ENCODE measurements around the gene ZIC2. TPM values are rescaled to one million over a fixed set of nuclear protein-coding genes. Genes with fewer than 3 reads are reported as not detected.

Gene ZIC2
- total RNA-seq = under 1 TPM in 2 of 6 donors, not detected in 4; 0.69 to 0.84 TPM

GRCh38 chr13:99981735-99982035 lies at the start of gene ZIC2:
ZIC2 (plus strand) TSS chr13:99981784; CDS start chr13:99982065, 281 bp downstream.
- ATAC-seq (ENCODE audit: low FRiP score in 2 of 2) (no peak), DNase-seq (no peak)
- TF ChIP-seq POLR2AphosphoS5 (IDR thresholded peaks at IDR 0.05) = no peak
- H3K4me1 ChIP-seq = peaks cover 32 to 56% (median 37%) of the 10 kb centered on the region in 4 donors
- H3K36me3 ChIP-seq = no peaks in the 10 kb centered on the region
- peaks cover 4 to 91% (median 70%) of the 10 kb centered on the region in 4 donors for H3K27me3 ChIP-seq
- peak within 1 kb of the TSS; percentile 20 to 49 (median 42) for H3K4me3 ChIP-seq
- H3K27ac ChIP-seq = no peak within 1 kb of the TSS
- peaks cover 0 to 3% (median 0%) of the 10 kb centered on the region in 4 donors for H3K9me3 ChIP-seq
- 0 to 4% methylated on average over 9 to 23 of the region's 41 CpGs for WGBS, 2 donors

- H3K27ac ChIP-seq = no peak overlapping the region
- H3K27me3 ChIP-seq = no peaks in the 10 kb centered on the region
- H3K4me1 ChIP-seq = no peaks in the 10 kb centered on the region
- H3K4me3 ChIP-seq = no peak overlapping the region
- TF ChIP-seq EP300 (IDR thresholded peaks at IDR 0.05) (no peak), CTCF (IDR thresholded peaks at IDR 0.05) (no peak), POLR2AphosphoS5 (IDR thresholded peaks at IDR 0.05) (no peak), POLR2A (IDR thresholded peaks at IDR 0.05) (no peak)
- H3K36me3 ChIP-seq = no peaks in the 10 kb centered on the region
- ATAC-seq (ENCODE audit: low FRiP score in 2 of 2) = no peak
- H3K9me3 ChIP-seq = no peaks in the 10 kb centered on the region
- no peak for DNase-seq
- 80 to 86% methylated on average over 5 of the region's 5 CpGs for WGBS, 2 donors
Observed at GRCh38 chr13:99932912-99933311, 48.7 kb upstream of the ZIC2 start.

DNA sequence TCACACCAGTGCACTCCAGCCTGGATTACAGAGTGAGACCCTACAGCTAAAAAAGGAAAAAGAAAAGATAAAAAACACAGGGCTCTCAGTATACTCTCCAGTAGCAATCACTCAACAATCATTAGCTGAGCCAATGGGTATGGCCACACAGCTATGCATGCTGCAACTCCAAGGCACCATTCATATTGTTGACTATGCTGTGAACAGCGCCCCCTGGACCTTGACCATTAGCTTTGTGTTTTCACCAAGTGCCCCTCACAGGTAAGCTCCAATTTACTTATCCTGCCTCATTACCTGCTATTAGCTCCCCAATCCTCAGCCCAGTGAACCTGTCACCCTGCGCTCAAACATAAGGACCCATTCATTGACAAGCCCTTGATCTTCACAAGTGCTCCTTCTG lies 45.8 kb upstream of the ZIC2 start:
- WGBS, 2 donors = 25 to 79% methylated on average over 2 of the region's 2 CpGs
- ATAC-seq (ENCODE audit: low FRiP score in 2 of 2) = peak in 1 of 2 donors; percentile 32
- Histone ChIP-seq H3K4me1 (no peaks in the 10 kb centered on the region), H3K36me3 (no peaks in the 10 kb centered on the region), H3K27me3 (no peaks in the 10 kb centered on the region), H3K4me3 (no peak overlapping the region), H3K27ac (no peak overlapping the region), H3K9me3 (no peaks in the 10 kb centered on the region)
- DNase-seq = no peak
- TF ChIP-seq POLR2A (IDR thresholded peaks at IDR 0.05) (no peak), POLR2AphosphoS5 (IDR thresholded peaks at IDR 0.05) (no peak), EP300 (IDR thresholded peaks at IDR 0.05) (no peak), CTCF (IDR thresholded peaks at IDR 0.05) (no peak)

- Histone ChIP-seq H3K36me3 (no peaks in the 10 kb centered on the region), H3K4me1 (no peaks in the 10 kb centered on the region), H3K27ac (no peak overlapping the region), H3K4me3 (no peak overlapping the region), H3K27me3 (no peaks in the 10 kb centered on the region), H3K9me3 (no peaks in the 10 kb centered on the region)
- ATAC-seq (ENCODE audit: low FRiP score in 2 of 2) = no peak
- TF ChIP-seq EP300 (IDR thresholded peaks at IDR 0.05) (no peak), CTCF (IDR thresholded peaks at IDR 0.05) (no peak), POLR2AphosphoS5 (IDR thresholded peaks at IDR 0.05) (no peak), POLR2A (IDR thresholded peaks at IDR 0.05) (no peak)
- 83 to 91% methylated on average over 7 of the region's 7 CpGs for WGBS, 2 donors
- no peak for DNase-seq
Observed at GRCh38 chr13:99938635-99939034, 42.9 kb upstream of the ZIC2 start.

DNA sequence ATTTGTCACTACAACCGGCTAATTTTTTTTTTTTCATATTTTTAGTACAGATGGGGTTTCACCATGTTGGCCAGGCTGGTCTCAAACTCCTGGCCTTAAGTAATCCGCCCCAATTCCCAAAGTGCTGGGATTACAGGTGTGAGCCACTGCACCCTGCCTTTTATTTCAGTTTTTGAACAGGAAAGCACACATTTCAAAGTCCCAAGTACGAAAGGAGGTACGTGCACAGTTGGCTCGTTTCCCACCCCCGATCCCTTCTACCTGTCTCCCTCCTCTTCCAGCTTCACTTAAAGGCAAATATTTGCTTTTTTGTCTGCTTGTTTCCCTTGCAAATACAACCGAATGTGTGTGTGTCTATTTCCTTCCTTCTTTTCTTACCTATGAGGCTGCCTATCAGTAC lies 40.5 kb upstream of the ZIC2 start:
- ATAC-seq (ENCODE audit: low FRiP score in 2 of 2) (no peak), DNase-seq (no peak)
- no peaks in the 10 kb centered on the region for H3K27me3 ChIP-seq
- no peaks in the 10 kb centered on the region for H3K4me1 ChIP-seq
- H3K27ac ChIP-seq = no peak overlapping the region
- no peaks in the 10 kb centered on the region for H3K36me3 ChIP-seq
- H3K9me3 ChIP-seq = no peaks in the 10 kb centered on the region
- H3K4me3 ChIP-seq = no peak overlapping the region
- WGBS, 2 donors = 52 to 72% methylated on average over 7 of the region's 7 CpGs
- TF ChIP-seq EP300 (IDR thresholded peaks at IDR 0.05) = no peak
- no peak for TF ChIP-seq POLR2A (IDR thresholded peaks at IDR 0.05)
- TF ChIP-seq CTCF (IDR thresholded peaks at IDR 0.05) = no peak
- no peak for TF ChIP-seq POLR2AphosphoS5 (IDR thresholded peaks at IDR 0.05)
